GM12874 (cell line): ENCODE data around the gene ANGPTL8.
A peak's percentile ranks its signal among the peaks of the same experiment; 100 is the strongest.

Experiments used
- CTCF ChIP-seq: IDR thresholded peaks from 2 replicates; pipeline ENCODE4 v1.5.1; 2011; ENCODE audit warnings: low read depth, mild to moderate bottlenecking, control low read depth, low read length, moderate library complexity; ENCODE audit not compliant: insufficient read depth

The ANGPTL8 gene

GRCh38 chr19:11247934-11248333 is 8.5 kb downstream of the ANGPTL8 start:
- TF ChIP-seq CTCF = no peak

- TF ChIP-seq CTCF = no peak
Measured at GRCh38 chr19:11248852-11249251, 9.4 kb downstream of the ANGPTL8 start.

GRCh38 chr19:11251217-11251616 is 11.8 kb downstream of the ANGPTL8 start:
- TF ChIP-seq CTCF = no peak

- no peak for TF ChIP-seq CTCF
Measured at GRCh38 chr19:11251650-11252314, 12.4 kb downstream of the ANGPTL8 start.

- TF ChIP-seq CTCF = no peak
Measured at GRCh38 chr19:11252665-11253355, 13.4 kb downstream of the ANGPTL8 start.

GRCh38 chr19:11254666-11255065 is 15.2 kb downstream of the ANGPTL8 start:
- TF ChIP-seq CTCF = peak; percentile 35; the same call in 1 of the 2 replicates

- no peak for TF ChIP-seq CTCF
Measured at GRCh38 chr19:11256189-11256588, 16.8 kb downstream of the ANGPTL8 start.
